GM23338 (cell line): ENCODE results near the gene GCA. TPM values are rescaled to one million over a fixed set of nuclear protein-coding genes. Genes with fewer than 3 reads are reported as not detected.

ENCODE experiments used
- ATAC-seq: fragments of 200-7000 bp; cut with Tn5 transposase; 3 replicates; pipeline ENCODE4 v1.9.1; 2020
- DNase-seq: peaks from one replicate; pipeline ENCODE4 v3.0.0-alpha.2; 2015; ENCODE audit warnings: low spot score
- H2AFZ ChIP-seq: fragments of 200-600 bp; sonication (generic); 2 replicates; pipeline ENCODE4 v1.8.0; 2016; ENCODE audit warnings: antibody characterized with exemption, mild to moderate bottlenecking, moderate library complexity
- H3F3A ChIP-seq: fragments of 200-600 bp; sonication (generic); replicated peaks from 2 replicates; pipeline ENCODE4 v1.8.0; 2017; ENCODE audit warnings: antibody characterized with exemption, mixed run types, low read depth
- H3K27ac ChIP-seq: fragments of 200-600 bp; sonication (generic); 2 replicates; pipeline ENCODE4 v1.6.1; 2016; ENCODE audit warnings: low read depth
- H3K27me3 ChIP-seq: fragments of 200-600 bp; sonication (generic); 2 replicates; pipeline ENCODE4 v1.8.0; 2016; ENCODE audit warnings: mild to moderate bottlenecking, mixed run types, moderate library complexity; ENCODE audit not compliant: insufficient read depth
- H3K36me3 ChIP-seq: fragments of 200-600 bp; sonication (generic); 2 replicates; pipeline ENCODE4 v1.8.0; 2016; ENCODE audit warnings: mild to moderate bottlenecking; ENCODE audit not compliant: insufficient read depth
- H3K4me1 ChIP-seq: fragments of 200-600 bp; sonication (generic); 2 replicates; pipeline ENCODE4 v1.8.0; 2016; ENCODE audit warnings: mild to moderate bottlenecking, moderate library complexity; ENCODE audit not compliant: insufficient read depth
- H3K4me2 ChIP-seq: fragments of 200-600 bp; sonication (generic); 2 replicates; pipeline ENCODE4 v1.7.1; 2017; ENCODE audit warnings: mixed run types
- H3K4me3 ChIP-seq: fragments of 200-600 bp; sonication (generic); 2 replicates; pipeline ENCODE4 v1.6.1; 2016; ENCODE audit warnings: mixed run types
- H3K79me2 ChIP-seq: fragments of 200-600 bp; sonication (generic); replicated peaks from 2 replicates; pipeline ENCODE4 v1.8.0; 2017; ENCODE audit warnings: mild to moderate bottlenecking; ENCODE audit not compliant: insufficient read depth
- H3K9me2 ChIP-seq: fragments of 200-600 bp; sonication (generic); 2 replicates; pipeline ENCODE4 v1.8.0; 2017; ENCODE audit not compliant: insufficient read depth
- H4K20me1 ChIP-seq: fragments of 200-600 bp; sonication (generic); replicated peaks from 2 replicates; pipeline ENCODE4 v1.8.0; 2017; ENCODE audit warnings: mild to moderate bottlenecking; ENCODE audit not compliant: insufficient read depth
- H3K27ac Mint-ChIP-seq: 2 replicates; pipeline ENCODE4 v1.8.0; 2020; ENCODE audit warnings: inconsistent platforms, mild to moderate bottlenecking, moderate library complexity, mixed read lengths
- H3K27me3 Mint-ChIP-seq: 3 replicates; pipeline ENCODE4 v1.8.0; 2022; ENCODE audit warnings: low read depth, mild to moderate bottlenecking, moderate library complexity, mixed read lengths, inconsistent platforms; ENCODE audit not compliant: insufficient read depth, poor library complexity
- H3K36me3 Mint-ChIP-seq: 3 replicates; pipeline ENCODE4 v1.8.0; 2021; ENCODE audit warnings: low read depth, mild to moderate bottlenecking, inconsistent platforms, moderate library complexity, mixed read lengths
- H3K4me1 Mint-ChIP-seq: 3 replicates; pipeline ENCODE4 v1.8.0; 2020; ENCODE audit warnings: mild to moderate bottlenecking, inconsistent platforms, mixed read lengths
- H3K4me3 Mint-ChIP-seq: 3 replicates; pipeline ENCODE4 v1.8.0; 2021; ENCODE audit warnings: moderate library complexity, mild to moderate bottlenecking, inconsistent platforms, mixed read lengths
- H3K9me3 Mint-ChIP-seq: 3 replicates; pipeline ENCODE4 v1.8.0; 2020; ENCODE audit warnings: moderate library complexity, mild to moderate bottlenecking, inconsistent platforms, mixed read lengths
- ETS1 ChIP-seq: IDR thresholded peaks from 2 replicates; pipeline ENCODE4 v1.6.1; 2016; ENCODE audit warnings: antibody characterized with exemption
- EZH2 ChIP-seq: fragments of 200-600 bp; sonication (generic); IDR thresholded peaks from one replicate; pipeline ENCODE4 v1.8.0; 2017; ENCODE audit warnings: antibody characterized with exemption, mild to moderate bottlenecking, low read depth; ENCODE audit not compliant: unreplicated experiment
- EZH2phosphoT487 ChIP-seq: fragments of 200-600 bp; sonication (generic); IDR thresholded peaks from one replicate; pipeline ENCODE4 v1.8.1; 2018; ENCODE audit warnings: antibody characterized with exemption; ENCODE audit not compliant: unreplicated experiment
- JUNB ChIP-seq: IDR thresholded peaks from one replicate; pipeline ENCODE4 v1.6.1; 2016; ENCODE audit warnings: antibody characterized with exemption; ENCODE audit not compliant: unreplicated experiment
- NANOG ChIP-seq: IDR thresholded peaks from 2 replicates; pipeline ENCODE4 v1.6.1; 2016; ENCODE audit warnings: antibody characterized with exemption, borderline replicate concordance
- POLR2AphosphoS5 ChIP-seq: IDR thresholded peaks from 2 replicates; pipeline ENCODE4 v1.6.1; 2016; ENCODE audit warnings: antibody characterized with exemption, low read depth
- STAT1 ChIP-seq: IDR thresholded peaks from one replicate; pipeline ENCODE4 v1.6.1; 2016; ENCODE audit warnings: antibody characterized with exemption; ENCODE audit not compliant: unreplicated experiment
- ZNF114 ChIP-seq: fragments of 250-450 bp; sonication (Bioruptor Pico); IDR thresholded peaks from 2 replicates; pipeline ENCODE4 v1.5.0; 2020; ENCODE audit warnings: mild to moderate bottlenecking, moderate library complexity
- ZNF331 ChIP-seq: fragments of 250-450 bp; sonication (Bioruptor Pico); IDR thresholded peaks from 2 replicates; pipeline ENCODE4 v1.5.0; 2020; ENCODE audit warnings: low read depth, mild to moderate bottlenecking, moderate library complexity
- polyA plus RNA-seq: library from polyadenylated mRNA; unstranded; fragments of >200 nt; fragmentation: Nextera tagmentation; extraction: Ambion mirVana; gene quantifications from 2 replicates; pipeline ENCODE4 v1.2.1, GENCODE V29; 2016
- total RNA-seq: library from RNA; depleted of rRNA; stranded (reverse); fragments of >200 nt; shearing (Covaris generic); gene quantifications from 2 replicates; pipeline ENCODE4 v1.2.3, GENCODE V29; 2014
- TF ChIP-seq, protein P1 (sequence below), 2 experiments: fragments of 200-600 bp in 1 of 2; sonication (generic) in 1 of 2; conservative IDR thresholded peaks; 2 replicates each; pipeline versions ENCODE4 v1.5.1 to v1.6.1; 2016 to 2017; ENCODE audit warnings: antibody characterized with exemption in 2 of 2, low read depth in 2 of 2, mild to moderate bottlenecking in 2 of 2, moderate library complexity in 1 of 2

GCA gene
- total and polyA plus RNA-seq, 2 experiments from 2014 or later: 39.3 to 62.7 TPM

DNA sequence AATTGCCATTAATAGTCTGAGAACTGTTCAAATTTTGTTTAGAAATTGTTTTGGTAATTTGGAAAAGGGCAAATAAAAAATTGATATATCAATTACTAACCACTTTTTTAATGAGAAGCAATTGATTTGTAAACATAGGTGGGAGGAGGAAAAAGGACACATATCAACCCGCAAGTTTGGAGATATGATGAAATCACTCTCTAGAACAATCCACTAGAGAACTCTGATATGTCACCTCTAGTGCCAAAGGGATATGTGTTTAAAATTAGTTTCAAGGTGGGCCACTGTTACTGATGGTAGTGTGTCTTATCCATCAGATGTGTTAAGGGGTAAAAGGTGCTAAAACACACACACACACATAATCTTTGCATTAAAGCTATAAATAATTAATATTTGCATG lies 42.1 kb upstream of the GCA start (continued):
- TF ChIP-seq EZH2: no peak
- TF ChIP-seq, protein P1, sequence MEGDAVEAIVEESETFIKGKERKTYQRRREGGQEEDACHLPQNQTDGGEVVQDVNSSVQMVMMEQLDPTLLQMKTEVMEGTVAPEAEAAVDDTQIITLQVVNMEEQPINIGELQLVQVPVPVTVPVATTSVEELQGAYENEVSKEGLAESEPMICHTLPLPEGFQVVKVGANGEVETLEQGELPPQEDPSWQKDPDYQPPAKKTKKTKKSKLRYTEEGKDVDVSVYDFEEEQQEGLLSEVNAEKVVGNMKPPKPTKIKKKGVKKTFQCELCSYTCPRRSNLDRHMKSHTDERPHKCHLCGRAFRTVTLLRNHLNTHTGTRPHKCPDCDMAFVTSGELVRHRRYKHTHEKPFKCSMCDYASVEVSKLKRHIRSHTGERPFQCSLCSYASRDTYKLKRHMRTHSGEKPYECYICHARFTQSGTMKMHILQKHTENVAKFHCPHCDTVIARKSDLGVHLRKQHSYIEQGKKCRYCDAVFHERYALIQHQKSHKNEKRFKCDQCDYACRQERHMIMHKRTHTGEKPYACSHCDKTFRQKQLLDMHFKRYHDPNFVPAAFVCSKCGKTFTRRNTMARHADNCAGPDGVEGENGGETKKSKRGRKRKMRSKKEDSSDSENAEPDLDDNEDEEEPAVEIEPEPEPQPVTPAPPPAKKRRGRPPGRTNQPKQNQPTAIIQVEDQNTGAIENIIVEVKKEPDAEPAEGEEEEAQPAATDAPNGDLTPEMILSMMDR (conservative IDR thresholded peaks at IDR 0.05; ENCODE audit: low read depth in 2 of 2): no peak
- TF ChIP-seq ETS1: no peak
- no peak for TF ChIP-seq STAT1
- no peak for TF ChIP-seq ZNF114 (CRISPR knock-in tag)
- no peak for TF ChIP-seq POLR2AphosphoS5
- TF ChIP-seq ZNF331 (CRISPR knock-in tag): no peak
- TF ChIP-seq NANOG: no peak

DNA sequence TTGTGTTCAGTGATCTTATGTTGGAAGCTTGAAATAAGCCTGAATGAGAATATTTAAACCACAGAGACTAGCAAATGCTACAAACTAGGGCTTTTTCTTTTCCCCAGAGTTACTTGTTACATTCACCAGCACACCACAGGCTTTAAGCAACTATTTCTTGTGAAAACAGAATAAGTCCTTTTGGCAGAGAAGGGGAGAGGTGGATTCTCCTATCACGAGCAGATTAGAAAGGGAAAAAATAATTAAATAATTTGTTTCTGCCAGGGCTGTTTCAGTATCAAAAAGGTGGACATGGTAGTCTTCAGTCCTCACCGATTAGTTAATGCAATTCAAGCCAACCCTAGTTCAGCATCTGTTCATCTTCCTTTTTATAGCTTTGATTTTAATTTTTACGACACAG lies 38.0 kb upstream of the GCA start:
- H3K4me3 Mint-ChIP-seq: no peak overlapping the region
- H3K4me3 ChIP-seq: no peak overlapping the region
- no peaks in the 10 kb centered on the region for H3K36me3 Mint-ChIP-seq
- H3F3A ChIP-seq: no peaks in the 10 kb centered on the region
- H3K4me1 Mint-ChIP-seq: peaks cover 8% of the 10 kb centered on the region; the same call in 2 of the 3 replicates
- no peaks in the 10 kb centered on the region for H3K27me3 ChIP-seq
- H4K20me1 ChIP-seq: no peaks in the 10 kb centered on the region
- H3K27ac Mint-ChIP-seq: no peak overlapping the region
- H2AFZ ChIP-seq: 0 out of 2 replicates have a peak overlapping the region, but pooled peaks have one; percentile 48
- no peak for ATAC-seq
- H3K4me2 ChIP-seq: no peak overlapping the region
- 0 out of 2 replicates have a peak, but pooled peaks cover 3% of the 10 kb centered on the region for H3K9me2 ChIP-seq
- H3K79me2 ChIP-seq: no peaks in the 10 kb centered on the region
- no peak for DNase-seq
- no peak overlapping the region for H3K27ac ChIP-seq
- peaks cover 5% of the 10 kb centered on the region for H3K27me3 Mint-ChIP-seq
- no peaks in the 10 kb centered on the region; the same call in 1 of the 3 replicates for H3K9me3 Mint-ChIP-seq
- TF ChIP-seq EZH2phosphoT487: no peak
- TF ChIP-seq, protein P1 (conservative IDR thresholded peaks at IDR 0.05; ENCODE audit: low read depth in 2 of 2): no peak
- TF ChIP-seq JUNB: no peak
- H3K36me3 ChIP-seq: no peaks in the 10 kb centered on the region
- H3K4me1 ChIP-seq: peaks cover 8% of the 10 kb centered on the region
